Measurements from ENCODE around the gene RTN3. TPM values are rescaled to one million over a fixed set of nuclear protein-coding genes. Genes with fewer than 3 reads are reported as not detected.
"Not testable (repeated sequence)": the region's sequence is repeated elsewhere in the genome, so short reads cannot be mapped to it uniquely, and the experiment has no call there.

The RTN3 gene
- total RNA-seq (2014; rRNA removed; shearing (Covaris generic)): 71.7 and 93.9 TPM in 2 replicates

- no peaks in the 10 kb centered on the region for H3K27me3 ChIP-seq (replicated peaks)
These were observed at the start of gene RTN3 for GRCh38 chr11:63681321-63682065. Gene RTN3, plus strand, starts transcription at chr11:63681500. Its CDS starts 137 bp downstream, at chr11:63681637.

GRCh38 chr11:63635762-63636465, 45.4 kb upstream of the RTN3 start:
- Histone ChIP-seq H3K4me3 (no peak overlapping the region), H3K4me1 (replicated peaks) (no peaks in the 10 kb centered on the region), H3K27me3 (replicated peaks) (no peaks in the 10 kb centered on the region), H3K36me3 (peaks cover 86% of the 10 kb centered on the region), H3K9me3 (replicated peaks) (no peaks in the 10 kb centered on the region), H3K27ac (no peak overlapping the region)
- peak; percentile 73 for DNase-seq (ENCODE audit: low read depth in 1 of 2, low spot score in 2 of 2)

More at GRCh38 chr11:63681321-63682065, at the start of gene RTN3:
- no peaks in the 10 kb centered on the region for H3K9me3 ChIP-seq (replicated peaks)
- peaks cover 13% of the 10 kb centered on the region for H3K4me1 ChIP-seq (replicated peaks)
- H3K36me3 ChIP-seq: no peaks in the 10 kb centered on the region; the same call in 1 of the 2 replicates
- DNase-seq (ENCODE audit: low read depth in 1 of 2, low spot score in 2 of 2): peak; percentile 100
- H3K4me3 ChIP-seq: peak within 1 kb of the TSS; percentile 67
- no peak within 1 kb of the TSS; the same call in 1 of the 2 replicates for H3K27ac ChIP-seq

- not testable (repeated sequence) for H3K4me1 ChIP-seq (replicated peaks); DNase-seq (ENCODE audit: low read depth in 1 of 2, low spot score in 2 of 2); H3K9me3 ChIP-seq (replicated peaks); H3K27me3 ChIP-seq (replicated peaks); H3K4me3 ChIP-seq; H3K27ac ChIP-seq
- peaks cover 86% of the 10 kb centered on the region for H3K36me3 ChIP-seq
These were observed 42.9 kb upstream of the RTN3 start for GRCh38 chr11:63638436-63638835.

GRCh38 chr11:63639199-63639832, 42.0 kb upstream of the RTN3 start:
- Histone ChIP-seq H3K27ac (no peak overlapping the region), H3K4me3 (no peak overlapping the region)
- peak in 1 of 2 experiments; percentile 40 for DNase-seq (ENCODE audit: low read depth in 1 of 2, low spot score in 2 of 2)

GRCh38 chr11:63641727-63642126, 39.6 kb upstream of the RTN3 start:
- no peaks in the 10 kb centered on the region for H3K27me3 ChIP-seq (replicated peaks)

More at GRCh38 chr11:63639199-63639832, 42.0 kb upstream of the RTN3 start:
- H3K4me1 ChIP-seq (replicated peaks): no peaks in the 10 kb centered on the region
- H3K27me3 ChIP-seq (replicated peaks): no peaks in the 10 kb centered on the region
- no peaks in the 10 kb centered on the region for H3K9me3 ChIP-seq (replicated peaks)
- H3K36me3 ChIP-seq: peaks cover 86% of the 10 kb centered on the region

GRCh38 chr11:63643205-63643604, 38.1 kb upstream of the RTN3 start:
- H3K4me3 ChIP-seq: no peak overlapping the region
- no peaks in the 10 kb centered on the region for H3K27me3 ChIP-seq (replicated peaks)
- H3K27ac ChIP-seq: no peak overlapping the region
- no peaks in the 10 kb centered on the region for H3K9me3 ChIP-seq (replicated peaks)
- H3K36me3 ChIP-seq: peaks cover 89% of the 10 kb centered on the region
- H3K4me1 ChIP-seq (replicated peaks): no peaks in the 10 kb centered on the region
- no peak for DNase-seq (ENCODE audit: low read depth in 1 of 2, low spot score in 2 of 2)

More at GRCh38 chr11:63641727-63642126, 39.6 kb upstream of the RTN3 start:
- Histone ChIP-seq H3K4me1 (replicated peaks) (no peaks in the 10 kb centered on the region), H3K27ac (no peak overlapping the region), H3K36me3 (peaks cover 89% of the 10 kb centered on the region), H3K9me3 (replicated peaks) (no peaks in the 10 kb centered on the region), H3K4me3 (no peak overlapping the region)
- no peak for DNase-seq (ENCODE audit: low read depth in 1 of 2, low spot score in 2 of 2)

- Histone ChIP-seq H3K9me3 (replicated peaks) (no peaks in the 10 kb centered on the region), H3K4me3 (no peak overlapping the region), H3K36me3 (peaks cover 88% of the 10 kb centered on the region), H3K27me3 (replicated peaks) (no peaks in the 10 kb centered on the region), H3K27ac (no peak overlapping the region), H3K4me1 (replicated peaks) (no peaks in the 10 kb centered on the region)
- no peak for DNase-seq (ENCODE audit: low read depth in 1 of 2, low spot score in 2 of 2)
These were observed 28.6 kb upstream of the RTN3 start for GRCh38 chr11:63652671-63653070.

GRCh38 chr11:63660972-63661371, 20.3 kb upstream of the RTN3 start:
- DNase-seq (ENCODE audit: low read depth in 1 of 2, low spot score in 2 of 2): no peak
- no peak overlapping the region for H3K4me3 ChIP-seq

GRCh38 chr11:63663809-63664208, 17.5 kb upstream of the RTN3 start:
- no peaks in the 10 kb centered on the region for H3K27me3 ChIP-seq (replicated peaks)
- no peaks in the 10 kb centered on the region for H3K9me3 ChIP-seq (replicated peaks)
- H3K4me1 ChIP-seq (replicated peaks): peaks cover 43% of the 10 kb centered on the region
- peak in 1 of 2 experiments; percentile 35 for DNase-seq (ENCODE audit: low read depth in 1 of 2, low spot score in 2 of 2)
- H3K27ac ChIP-seq: peak overlapping the region; percentile 42
- peaks cover 24% of the 10 kb centered on the region for H3K36me3 ChIP-seq
- no peak overlapping the region for H3K4me3 ChIP-seq

More at GRCh38 chr11:63660972-63661371, 20.3 kb upstream of the RTN3 start:
- Histone ChIP-seq H3K27me3 (replicated peaks) (no peaks in the 10 kb centered on the region), H3K27ac (no peak overlapping the region), H3K36me3 (peaks cover 31% of the 10 kb centered on the region), H3K4me1 (replicated peaks) (peaks cover 18% of the 10 kb centered on the region), H3K9me3 (replicated peaks) (no peaks in the 10 kb centered on the region)

- Histone ChIP-seq H3K4me1 (replicated peaks) (peaks cover 65% of the 10 kb centered on the region), H3K27ac (peak overlapping the region; percentile 78), H3K36me3 (peaks cover 31% of the 10 kb centered on the region), H3K4me3 (no peak overlapping the region), H3K9me3 (replicated peaks) (no peaks in the 10 kb centered on the region), H3K27me3 (replicated peaks) (no peaks in the 10 kb centered on the region)
- DNase-seq (ENCODE audit: low read depth in 1 of 2, low spot score in 2 of 2): no peak
These were observed 14.4 kb upstream of the RTN3 start for GRCh38 chr11:63666874-63667273.

GRCh38 chr11:63667995-63668795, 13.1 kb upstream of the RTN3 start:
- H3K36me3 ChIP-seq: peaks cover 31% of the 10 kb centered on the region
- H3K4me1 ChIP-seq (replicated peaks): peaks cover 62% of the 10 kb centered on the region
- H3K27ac ChIP-seq: peak overlapping the region; percentile 78
- peak; percentile 74 to 98 for DNase-seq (ENCODE audit: low read depth in 1 of 2, low spot score in 2 of 2)
- no peaks in the 10 kb centered on the region for H3K9me3 ChIP-seq (replicated peaks)
- H3K27me3 ChIP-seq (replicated peaks): no peaks in the 10 kb centered on the region
- H3K4me3 ChIP-seq: no peak overlapping the region; the same call in 1 of the 2 replicates

GRCh38 chr11:63670096-63670432, 11.2 kb upstream of the RTN3 start:
- Histone ChIP-seq H3K4me1 (replicated peaks) (peaks cover 48% of the 10 kb centered on the region), H3K27ac (peak overlapping the region; percentile 83), H3K4me3 (peak overlapping the region; percentile 67), H3K36me3 (peaks cover 26% of the 10 kb centered on the region), H3K27me3 (replicated peaks) (no peaks in the 10 kb centered on the region), H3K9me3 (replicated peaks) (no peaks in the 10 kb centered on the region)
- no peak for DNase-seq (ENCODE audit: low read depth in 1 of 2, low spot score in 2 of 2)

All from SJSA1 (cell line).